Measurements from ENCODE around the gene PRKX. TPM values are rescaled to one million over a fixed set of nuclear protein-coding genes. Genes with fewer than 3 reads are reported as not detected.
"Not testable (repeated sequence)": the region's sequence is repeated elsewhere in the genome, so short reads cannot be mapped to it uniquely, and the experiment has no call there.

PRKX gene
- total RNA-seq, 1 donor = 13.4 TPM

- H3K4me3 ChIP-seq (ENCODE audit: insufficient read depth, low read length) = peak overlapping the region; percentile 72
- H2AFZ ChIP-seq (ENCODE audit: low read length) = peak overlapping the region; percentile 51
- H4K20me1 ChIP-seq (ENCODE audit: insufficient read depth, low read length) = no peaks in the 10 kb centered on the region
- H3K36me3 ChIP-seq (ENCODE audit: insufficient read depth, low read length) = no peaks in the 10 kb centered on the region
- no peak overlapping the region for H3K27ac ChIP-seq (ENCODE audit: low read depth, low read length)
- H3K4me2 ChIP-seq (ENCODE audit: insufficient read depth, low read length) = peak overlapping the region; percentile 74
- peak; percentile 76 for DNase-seq (ENCODE audit: insufficient read length, low spot score, missing footprints)
- no peaks in the 10 kb centered on the region for H3K9me3 ChIP-seq (ENCODE audit: low read depth, low read length)
- peaks cover 11% of the 10 kb centered on the region for H3K4me1 ChIP-seq (ENCODE audit: insufficient read depth, low read length)
- H3K27me3 ChIP-seq (ENCODE audit: insufficient read depth, low read length) = no peaks in the 10 kb centered on the region
- H3K79me2 ChIP-seq (ENCODE audit: insufficient read depth, low read length) = no peaks in the 10 kb centered on the region
- TF ChIP-seq CTCF (IDR thresholded peaks at IDR 0.05; ENCODE audit: extremely low read depth, low read depth, low read length) = no peak
Observed at GRCh38 chrX:3712051-3712869, 1.2 kb downstream of the PRKX start.

GRCh38 chrX:3711331-3711917, 2.0 kb downstream of the PRKX start:
- no peak for TF ChIP-seq CTCF (IDR thresholded peaks at IDR 0.05; ENCODE audit: extremely low read depth, low read depth, low read length)
- no peaks in the 10 kb centered on the region for H3K79me2 ChIP-seq (ENCODE audit: insufficient read depth, low read length)
- DNase-seq (ENCODE audit: insufficient read length, low spot score, missing footprints) = no peak
- H3K4me1 ChIP-seq (ENCODE audit: insufficient read depth, low read length) = peaks cover 11% of the 10 kb centered on the region
- peak overlapping the region; percentile 74 for H3K4me2 ChIP-seq (ENCODE audit: insufficient read depth, low read length)
- H3K36me3 ChIP-seq (ENCODE audit: insufficient read depth, low read length) = no peaks in the 10 kb centered on the region
- no peaks in the 10 kb centered on the region for H3K9me3 ChIP-seq (ENCODE audit: low read depth, low read length)
- H3K27ac ChIP-seq (ENCODE audit: low read depth, low read length) = no peak overlapping the region
- peak overlapping the region; percentile 72 for H3K4me3 ChIP-seq (ENCODE audit: insufficient read depth, low read length)
- no peaks in the 10 kb centered on the region for H4K20me1 ChIP-seq (ENCODE audit: insufficient read depth, low read length)
- H3K27me3 ChIP-seq (ENCODE audit: insufficient read depth, low read length) = no peaks in the 10 kb centered on the region
- H2AFZ ChIP-seq (ENCODE audit: low read length) = peak overlapping the region; percentile 51

- H3K36me3 ChIP-seq (ENCODE audit: insufficient read depth, low read length); H4K20me1 ChIP-seq (ENCODE audit: insufficient read depth, low read length); H3K9me3 ChIP-seq (ENCODE audit: low read depth, low read length); H3K27ac ChIP-seq (ENCODE audit: low read depth, low read length); H3K79me2 ChIP-seq (ENCODE audit: insufficient read depth, low read length); H3K27me3 ChIP-seq (ENCODE audit: insufficient read depth, low read length); H3K4me3 ChIP-seq (ENCODE audit: insufficient read depth, low read length); H3K4me2 ChIP-seq (ENCODE audit: insufficient read depth, low read length); H2AFZ ChIP-seq (ENCODE audit: low read length); DNase-seq (ENCODE audit: insufficient read length, low spot score, missing footprints): not testable (repeated sequence)
- peaks cover 11% of the 10 kb centered on the region for H3K4me1 ChIP-seq (ENCODE audit: insufficient read depth, low read length)
Observed at GRCh38 chrX:3707673-3708274, 5.7 kb downstream of the PRKX start.

- no peak overlapping the region for H3K4me2 ChIP-seq (ENCODE audit: insufficient read depth, low read length)
- H4K20me1 ChIP-seq (ENCODE audit: insufficient read depth, low read length) = no peaks in the 10 kb centered on the region
- no peak overlapping the region for H2AFZ ChIP-seq (ENCODE audit: low read length)
- DNase-seq (ENCODE audit: insufficient read length, low spot score, missing footprints) = no peak
- H3K27ac ChIP-seq (ENCODE audit: low read depth, low read length) = no peak overlapping the region
- H3K9me3 ChIP-seq (ENCODE audit: low read depth, low read length) = no peaks in the 10 kb centered on the region
- TF ChIP-seq CTCF (IDR thresholded peaks at IDR 0.05; ENCODE audit: extremely low read depth, low read depth, low read length) = no peak
- H3K79me2 ChIP-seq (ENCODE audit: insufficient read depth, low read length) = no peaks in the 10 kb centered on the region
- H3K36me3 ChIP-seq (ENCODE audit: insufficient read depth, low read length) = no peaks in the 10 kb centered on the region
- H3K4me3 ChIP-seq (ENCODE audit: insufficient read depth, low read length) = no peak overlapping the region
- H3K27me3 ChIP-seq (ENCODE audit: insufficient read depth, low read length) = no peaks in the 10 kb centered on the region
- peaks cover under 1% of the 10 kb centered on the region for H3K4me1 ChIP-seq (ENCODE audit: insufficient read depth, low read length)
Observed at GRCh38 chrX:3706481-3706880, 7.0 kb downstream of the PRKX start.

GRCh38 chrX:3703251-3703650, 10.2 kb downstream of the PRKX start:
- not testable (repeated sequence) for H2AFZ ChIP-seq (ENCODE audit: low read length); H3K27me3 ChIP-seq (ENCODE audit: insufficient read depth, low read length); H3K79me2 ChIP-seq (ENCODE audit: insufficient read depth, low read length); H3K4me1 ChIP-seq (ENCODE audit: insufficient read depth, low read length); H3K4me2 ChIP-seq (ENCODE audit: insufficient read depth, low read length); H4K20me1 ChIP-seq (ENCODE audit: insufficient read depth, low read length); H3K27ac ChIP-seq (ENCODE audit: low read depth, low read length); H3K4me3 ChIP-seq (ENCODE audit: insufficient read depth, low read length); H3K9me3 ChIP-seq (ENCODE audit: low read depth, low read length); H3K36me3 ChIP-seq (ENCODE audit: insufficient read depth, low read length); DNase-seq (ENCODE audit: insufficient read length, low spot score, missing footprints)

- H3K4me1 ChIP-seq (ENCODE audit: insufficient read depth, low read length) = peaks cover 11% of the 10 kb centered on the region
- not testable (repeated sequence) for H3K9me3 ChIP-seq (ENCODE audit: low read depth, low read length); H3K36me3 ChIP-seq (ENCODE audit: insufficient read depth, low read length); H4K20me1 ChIP-seq (ENCODE audit: insufficient read depth, low read length); H3K4me2 ChIP-seq (ENCODE audit: insufficient read depth, low read length); H3K4me3 ChIP-seq (ENCODE audit: insufficient read depth, low read length); H3K27ac ChIP-seq (ENCODE audit: low read depth, low read length); DNase-seq (ENCODE audit: insufficient read length, low spot score, missing footprints); H3K27me3 ChIP-seq (ENCODE audit: insufficient read depth, low read length); H3K79me2 ChIP-seq (ENCODE audit: insufficient read depth, low read length); H2AFZ ChIP-seq (ENCODE audit: low read length)
Observed at GRCh38 chrX:3702095-3702494, 11.4 kb downstream of the PRKX start.

Data from osteoblast (primary cell).